IMR-90 (cell line): ENCODE data around the gene ENDOU.

ENCODE experiments used
- CEBPB ChIP-seq: IDR thresholded peaks from 2 replicates; pipeline ENCODE4 v1.6.1; 2012; ENCODE audit warnings: low read depth, low read length, improper control_type of control experiment
- CTCF ChIP-seq: conservative IDR thresholded peaks from 2 replicates; pipeline ENCODE4 v1.5.1; 2012; ENCODE audit warnings: mild to moderate bottlenecking, low read depth, low read length, improper control_type of control experiment
- POLR2A ChIP-seq: IDR thresholded peaks from 2 replicates; pipeline ENCODE4 v1.6.1; 2012; ENCODE audit warnings: mild to moderate bottlenecking, low read depth, low read length
- RAD21 ChIP-seq: IDR thresholded peaks from 2 replicates; pipeline ENCODE4 v1.6.1; 2012; ENCODE audit warnings: low read length, improper control_type of control experiment
- RFX5 ChIP-seq: IDR thresholded peaks from 2 replicates; pipeline ENCODE4 v1.8.0; 2012; ENCODE audit warnings: low read depth, mild to moderate bottlenecking, low read length, moderate library complexity

- no peak for TF ChIP-seq POLR2A
- no peak for TF ChIP-seq CTCF
- no peak for TF ChIP-seq RFX5
- TF ChIP-seq RAD21 = no peak
- no peak for TF ChIP-seq CEBPB
Observed at GRCh38 chr12:47746073-47746472, 20.8 kb upstream of the ENDOU start.
